ENCODE data around the gene KNSTRN. TPM values are rescaled to one million over a fixed set of nuclear protein-coding genes. Genes with fewer than 3 reads are reported as not detected.

KNSTRN gene
- total RNA-seq, 1 donor from 2014 or later: 27.3 TPM

- Mint-ChIP-seq H3K27ac (ENCODE audit: unreplicated experiment) (no peak overlapping the region), H3K4me3 (ENCODE audit: unreplicated experiment) (no peak overlapping the region), H3K9me3 (ENCODE audit: unreplicated experiment) (no peaks in the 10 kb centered on the region), H3K27me3 (ENCODE audit: unreplicated experiment) (no peaks in the 10 kb centered on the region), H3K36me3 (ENCODE audit: unreplicated experiment) (peaks cover 9% of the 10 kb centered on the region), H3K4me1 (ENCODE audit: unreplicated experiment) (peaks cover 12% of the 10 kb centered on the region)
- no peak for DNase-seq (ENCODE audit: extremely low spot score, unreplicated experiment)
- no peak for TF ChIP-seq CTCF (IDR thresholded peaks at IDR 0.05)
These were observed 38.3 kb downstream of the KNSTRN start for GRCh38 chr15:40420793-40421192.

- no peak overlapping the region for H3K27ac Mint-ChIP-seq (ENCODE audit: unreplicated experiment)
These were observed 39.0 kb downstream of the KNSTRN start for GRCh38 chr15:40421246-40422157.

GRCh38 chr15:40424483-40425115, 42.1 kb downstream of the KNSTRN start:
- no peak overlapping the region for H3K4me3 Mint-ChIP-seq (ENCODE audit: unreplicated experiment)
- no peaks in the 10 kb centered on the region for H3K9me3 Mint-ChIP-seq (ENCODE audit: unreplicated experiment)
- TF ChIP-seq CTCF (IDR thresholded peaks at IDR 0.05): no peak
- H3K27ac Mint-ChIP-seq (ENCODE audit: unreplicated experiment): no peak overlapping the region
- no peak for DNase-seq (ENCODE audit: extremely low spot score, unreplicated experiment)
- no peaks in the 10 kb centered on the region for H3K36me3 Mint-ChIP-seq (ENCODE audit: unreplicated experiment)
- H3K4me1 Mint-ChIP-seq (ENCODE audit: unreplicated experiment): peaks cover 12% of the 10 kb centered on the region
- H3K27me3 Mint-ChIP-seq (ENCODE audit: unreplicated experiment): peaks cover 9% of the 10 kb centered on the region

More at GRCh38 chr15:40421246-40422157, 39.0 kb downstream of the KNSTRN start:
- H3K4me3 Mint-ChIP-seq (ENCODE audit: unreplicated experiment): no peak overlapping the region
- no peaks in the 10 kb centered on the region for H3K27me3 Mint-ChIP-seq (ENCODE audit: unreplicated experiment)
- DNase-seq (ENCODE audit: extremely low spot score, unreplicated experiment): peak; percentile 90
- peaks cover 9% of the 10 kb centered on the region for H3K36me3 Mint-ChIP-seq (ENCODE audit: unreplicated experiment)
- peaks cover 12% of the 10 kb centered on the region for H3K4me1 Mint-ChIP-seq (ENCODE audit: unreplicated experiment)
- no peaks in the 10 kb centered on the region for H3K9me3 Mint-ChIP-seq (ENCODE audit: unreplicated experiment)
- TF ChIP-seq CTCF (IDR thresholded peaks at IDR 0.05): peak; percentile 89

- no peak for TF ChIP-seq CTCF (IDR thresholded peaks at IDR 0.05)
- no peak overlapping the region for H3K27ac Mint-ChIP-seq (ENCODE audit: unreplicated experiment)
- H3K27me3 Mint-ChIP-seq (ENCODE audit: unreplicated experiment): peaks cover 19% of the 10 kb centered on the region
- H3K36me3 Mint-ChIP-seq (ENCODE audit: unreplicated experiment): no peaks in the 10 kb centered on the region
- peaks cover 10% of the 10 kb centered on the region for H3K4me1 Mint-ChIP-seq (ENCODE audit: unreplicated experiment)
- H3K9me3 Mint-ChIP-seq (ENCODE audit: unreplicated experiment): no peaks in the 10 kb centered on the region
- no peak for DNase-seq (ENCODE audit: extremely low spot score, unreplicated experiment)
- H3K4me3 Mint-ChIP-seq (ENCODE audit: unreplicated experiment): no peak overlapping the region
These were observed 43.2 kb downstream of the KNSTRN start for GRCh38 chr15:40425681-40426080.

- Mint-ChIP-seq H3K27me3 (ENCODE audit: unreplicated experiment) (peaks cover 19% of the 10 kb centered on the region), H3K4me3 (ENCODE audit: unreplicated experiment) (no peak overlapping the region), H3K4me1 (ENCODE audit: unreplicated experiment) (no peaks in the 10 kb centered on the region), H3K36me3 (ENCODE audit: unreplicated experiment) (no peaks in the 10 kb centered on the region), H3K27ac (ENCODE audit: unreplicated experiment) (no peak overlapping the region), H3K9me3 (ENCODE audit: unreplicated experiment) (no peaks in the 10 kb centered on the region)
- no peak for DNase-seq (ENCODE audit: extremely low spot score, unreplicated experiment)
- TF ChIP-seq CTCF (IDR thresholded peaks at IDR 0.05): no peak
These were observed 44.7 kb downstream of the KNSTRN start for GRCh38 chr15:40427188-40427587.
